HG02981 (cell line): ENCODE results near the gene KDM5A.

ENCODE experiments used
- ATAC-seq: cut with Tn5 transposase; IDR thresholded peaks from one replicate; pipeline ENCODE4 v1.9.1; 2021; ENCODE audit warnings: mild to moderate bottlenecking, moderate library complexity; ENCODE audit not compliant: unreplicated experiment

The KDM5A gene

DNA sequence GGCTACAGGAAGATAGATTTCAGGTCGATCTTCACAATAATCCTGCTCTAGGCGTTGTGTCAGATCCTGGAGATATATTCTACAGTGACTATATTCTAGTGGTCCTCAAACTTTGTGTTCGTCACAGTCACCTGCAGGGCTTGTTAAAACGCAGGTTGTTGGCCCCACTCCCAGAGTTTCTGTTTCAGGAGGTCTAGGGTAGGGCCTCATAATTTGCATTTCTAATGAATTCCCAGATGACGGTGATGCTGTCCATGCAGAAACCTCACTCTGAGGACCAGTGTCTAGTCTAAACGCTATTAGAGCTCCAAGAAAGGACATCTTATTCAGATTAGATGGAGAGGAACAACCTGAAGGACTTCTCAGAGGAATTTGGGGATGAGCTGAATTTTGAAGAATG is 113.3 kb downstream of the KDM5A start:
- ATAC-seq: no peak

DNA sequence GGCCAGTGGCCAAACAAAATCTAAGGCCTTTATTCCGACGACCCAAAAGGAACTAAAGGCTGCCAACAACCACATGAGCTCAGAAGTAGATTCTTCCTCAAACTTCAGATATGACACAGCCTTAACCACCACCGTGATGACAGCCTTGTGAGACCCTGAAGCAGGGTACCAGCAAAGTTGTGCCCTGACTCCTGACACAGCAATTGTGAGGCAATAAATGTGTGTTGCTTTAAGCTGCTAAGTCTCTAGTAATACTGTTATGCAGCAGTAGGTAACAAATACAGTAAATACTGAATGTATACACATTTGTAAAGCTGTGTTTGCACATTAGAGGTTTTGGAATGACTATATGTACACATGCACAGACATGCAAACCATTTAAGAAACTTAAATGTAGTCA is 115.7 kb downstream of the KDM5A start:
- ATAC-seq: no peak

DNA sequence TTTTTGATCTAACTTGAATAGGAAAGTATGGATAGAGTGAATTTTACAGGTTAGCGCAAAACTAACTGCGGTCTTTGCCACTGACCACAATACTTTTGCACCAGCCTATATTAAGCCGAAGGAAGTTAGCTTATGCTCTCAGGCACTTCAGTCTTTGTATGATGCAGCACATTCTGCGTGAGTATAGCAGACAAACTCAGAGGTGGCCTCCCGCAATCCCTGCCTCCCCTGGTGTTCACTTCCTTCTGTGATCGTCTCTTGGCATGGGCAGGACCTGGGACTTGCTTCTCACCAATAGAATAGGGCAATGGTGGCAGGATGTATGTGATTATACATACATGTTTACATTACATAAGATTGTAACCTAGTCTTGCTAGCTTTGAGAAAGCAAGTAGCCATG is 116.2 kb downstream of the KDM5A start:
- no peak for ATAC-seq

GRCh38 chr12:271161-271560 is 118.0 kb downstream of the KDM5A start:
- no peak for ATAC-seq

DNA sequence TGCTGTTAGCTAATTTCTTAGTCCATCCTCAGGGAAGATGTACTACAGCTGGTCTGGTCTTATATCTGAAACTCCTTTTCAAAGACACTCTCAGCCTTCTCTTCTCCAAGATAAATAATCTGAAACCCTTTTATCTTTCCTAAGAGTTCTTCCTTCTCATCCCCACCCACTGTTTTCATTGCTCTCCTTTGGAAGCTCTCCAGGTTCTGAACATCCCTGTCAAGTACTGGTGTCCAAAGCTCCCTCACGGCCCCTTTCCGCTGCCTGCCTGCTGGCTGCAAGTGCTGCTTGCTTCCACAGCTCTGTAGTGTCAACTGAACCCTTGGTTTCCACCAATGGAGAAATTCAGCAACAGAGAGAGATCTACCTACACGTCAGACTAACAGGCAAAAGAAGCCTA is 119.9 kb downstream of the KDM5A start:
- no peak for ATAC-seq

- ATAC-seq: no peak
Measured at GRCh38 chr12:268483-268840, 120.7 kb downstream of the KDM5A start.

DNA sequence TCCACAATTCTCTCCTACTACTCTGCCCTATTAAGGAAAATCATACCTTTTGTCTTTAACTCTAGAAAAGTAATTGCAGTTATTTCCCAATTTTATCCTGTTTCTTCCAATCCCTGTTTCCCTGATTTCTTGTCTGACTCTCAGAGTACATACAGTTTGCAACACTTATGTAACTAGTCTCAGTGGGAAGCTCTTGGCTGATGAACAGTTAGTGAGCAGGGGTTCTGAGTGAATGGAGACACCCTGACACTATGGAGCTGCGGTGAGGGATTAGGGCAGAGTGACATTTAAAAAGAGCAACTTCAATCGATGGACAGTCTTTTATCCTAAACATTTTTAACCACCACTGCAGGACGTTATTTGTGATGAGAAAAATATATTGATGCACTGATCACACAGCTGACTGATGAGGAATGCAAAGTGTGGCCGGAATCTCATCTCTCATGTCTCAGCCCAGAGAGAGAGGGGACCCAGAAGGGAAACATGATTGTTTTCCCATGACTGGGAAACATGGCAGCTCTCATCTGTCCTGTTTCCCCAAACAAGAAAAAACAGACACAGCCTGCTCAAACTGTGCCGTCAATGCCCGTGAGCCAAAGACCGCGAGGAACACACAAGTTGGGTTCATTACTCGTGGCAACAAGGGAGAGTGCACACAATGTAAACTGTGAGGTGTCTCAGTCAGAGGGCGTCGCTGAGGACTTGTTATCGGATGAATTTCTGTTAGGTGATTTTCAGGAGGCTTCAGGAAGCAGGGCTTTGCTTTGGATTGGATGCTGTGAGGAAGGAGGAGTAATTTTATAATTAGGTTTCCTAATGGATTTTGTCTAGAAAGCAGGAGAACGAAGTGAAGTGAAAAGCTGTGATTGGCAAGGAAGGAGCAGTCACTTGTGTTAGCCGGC is 121.3 kb downstream of the KDM5A start:
- no peak for ATAC-seq

GRCh38 chr12:265096-265495 is 124.0 kb downstream of the KDM5A start:
- ATAC-seq: no peak

- no peak for ATAC-seq
Measured at GRCh38 chr12:264269-264668, 124.9 kb downstream of the KDM5A start.

DNA sequence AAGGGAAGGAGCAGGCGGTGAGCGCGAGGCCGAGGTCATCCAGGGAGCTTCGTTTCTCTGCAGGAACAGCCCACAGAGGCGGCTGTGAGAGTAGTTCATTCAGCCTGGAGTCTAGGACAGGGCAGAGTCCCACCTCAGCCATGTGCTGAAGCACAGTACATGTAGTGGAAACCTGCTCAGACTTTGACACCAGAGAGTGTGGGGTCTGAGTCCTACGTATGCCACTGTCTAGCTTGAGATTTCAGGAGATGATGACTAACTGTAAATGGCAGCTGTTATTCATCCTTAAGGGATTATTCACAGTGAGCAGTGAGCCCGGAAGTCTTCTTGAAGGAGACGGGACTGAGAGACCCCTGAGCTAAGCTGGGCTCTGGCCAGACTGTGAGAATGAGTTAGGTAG is 125.5 kb downstream of the KDM5A start:
- ATAC-seq: no peak

- ATAC-seq: no peak
Measured at GRCh38 chr12:262817-263216, 126.3 kb downstream of the KDM5A start, which contains the start of gene SLC6A13. TSS of gene SLC6A13 (minus strand) at chr12:262836. CDS start at chr12:260052, 2,784 bp downstream.

DNA sequence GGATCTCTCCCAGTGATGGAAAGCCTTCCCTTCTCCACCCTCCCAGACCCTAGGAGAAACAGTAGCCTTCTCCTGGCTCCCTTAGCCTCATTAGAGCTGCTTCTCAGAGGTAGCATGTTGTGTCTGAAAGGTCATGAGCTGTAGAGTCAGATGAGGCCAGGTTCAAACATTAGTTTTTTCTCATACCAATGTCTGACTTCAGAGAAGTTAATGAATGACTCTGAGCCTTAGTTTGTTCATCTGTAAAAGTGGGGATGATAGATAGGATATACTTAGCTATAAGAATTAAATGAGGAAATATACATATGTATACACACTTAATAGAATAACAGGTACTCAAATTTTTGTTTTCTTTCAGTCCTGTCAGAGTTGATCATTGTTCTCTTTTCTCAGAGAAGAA is 127.0 kb downstream of the KDM5A start:
- ATAC-seq: no peak

DNA sequence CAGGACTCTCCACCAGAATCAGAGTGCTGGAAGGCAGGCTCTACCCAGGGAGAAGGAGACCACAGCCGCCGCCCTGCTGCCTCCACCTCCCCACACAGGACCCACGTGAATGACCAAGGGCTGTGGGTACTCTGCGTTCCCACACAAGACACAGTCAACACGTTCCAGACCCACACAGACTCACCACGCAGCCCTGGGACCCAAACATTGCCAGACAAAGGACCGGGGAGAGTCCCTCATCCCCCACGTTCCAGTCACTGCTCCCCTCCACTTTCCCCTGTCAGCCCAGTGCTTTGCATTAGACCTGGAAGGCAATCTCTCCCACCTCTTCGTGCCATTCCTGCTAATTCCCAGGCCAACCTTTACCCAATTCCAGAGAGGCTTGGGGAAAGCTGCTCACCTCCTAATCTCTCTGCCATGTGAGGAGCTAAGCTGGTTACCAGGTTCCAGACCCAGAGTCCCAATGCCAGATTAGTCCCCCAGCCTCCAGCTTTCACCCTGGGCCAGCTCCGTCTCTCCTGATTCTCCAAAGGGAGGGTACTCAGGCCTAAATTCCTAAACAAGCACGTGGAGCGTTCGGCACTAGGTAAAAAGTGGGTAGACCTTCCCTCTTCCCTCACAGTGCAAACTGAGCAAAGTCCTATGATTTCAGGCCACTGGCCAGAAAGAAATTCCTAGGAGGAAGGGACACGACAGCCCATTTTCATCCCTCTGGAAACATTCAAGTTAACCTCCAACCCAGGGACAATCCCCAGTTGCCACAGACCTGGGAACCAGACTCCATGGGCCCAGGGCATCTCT is 131.4 kb downstream of the KDM5A start:
- no peak for ATAC-seq

DNA sequence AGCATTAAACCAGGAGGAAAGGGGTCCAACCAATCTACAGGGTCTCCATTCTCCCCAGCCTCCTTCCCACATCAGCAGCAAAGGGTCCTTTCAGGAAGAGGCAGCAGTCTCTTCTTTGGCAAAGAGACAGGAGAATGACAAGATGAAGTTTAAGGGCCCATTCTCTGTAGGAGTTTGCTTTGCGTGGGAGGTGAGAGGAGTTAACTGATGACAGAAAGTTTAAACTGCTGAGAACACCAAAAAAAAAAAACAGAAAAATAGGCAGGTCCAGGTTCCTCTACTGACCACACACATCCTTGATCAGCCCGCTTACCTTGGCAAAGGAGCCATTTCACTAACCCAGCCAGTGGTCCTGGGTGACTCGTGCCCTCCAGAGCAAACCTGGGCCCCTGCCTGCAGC is 132.2 kb downstream of the KDM5A start:
- no peak for ATAC-seq

GRCh38 chr12:256225-256624 is 132.9 kb downstream of the KDM5A start:
- ATAC-seq: no peak

- no peak for ATAC-seq
Measured at GRCh38 chr12:254912-255311, 134.2 kb downstream of the KDM5A start.

DNA sequence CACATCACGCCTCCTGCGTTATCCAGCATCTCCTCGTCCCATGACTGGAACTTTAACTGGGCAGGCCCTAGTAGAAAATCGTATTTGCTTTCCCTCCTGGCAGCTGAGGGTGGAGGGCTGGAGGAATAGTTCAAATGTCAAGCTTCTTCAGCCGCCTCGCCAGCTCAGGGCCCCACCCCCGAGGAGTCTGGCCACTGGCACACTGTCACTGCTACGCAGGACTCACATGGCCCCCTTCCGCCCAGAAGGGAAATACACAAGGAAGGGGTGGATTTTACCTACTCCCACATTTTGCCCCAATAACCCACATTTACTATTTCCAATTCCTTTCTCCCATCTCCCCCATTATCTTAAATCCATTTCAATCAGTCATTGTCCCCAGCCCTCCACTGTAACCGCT is 135.1 kb downstream of the KDM5A start:
- no peak for ATAC-seq

GRCh38 chr12:253116-253831 is 135.8 kb downstream of the KDM5A start:
- no peak for ATAC-seq

- no peak for ATAC-seq
Measured at GRCh38 chr12:252636-253035, 136.5 kb downstream of the KDM5A start.

GRCh38 chr12:247271-247670 is 141.8 kb downstream of the KDM5A start:
- ATAC-seq: no peak

- no peak for ATAC-seq
Measured at GRCh38 chr12:243381-243780, 145.7 kb downstream of the KDM5A start.
